ENCODE data around the gene TMEM114. TPM values are rescaled to one million over a fixed set of nuclear protein-coding genes. Genes with fewer than 3 reads are reported as not detected.
"Not testable (repeated sequence)": the region's sequence is repeated elsewhere in the genome, so short reads cannot be mapped to it uniquely, and the experiment has no call there.

The TMEM114 gene
- total RNA-seq, 1 donor from 2014 or later, result not detected

DNA sequence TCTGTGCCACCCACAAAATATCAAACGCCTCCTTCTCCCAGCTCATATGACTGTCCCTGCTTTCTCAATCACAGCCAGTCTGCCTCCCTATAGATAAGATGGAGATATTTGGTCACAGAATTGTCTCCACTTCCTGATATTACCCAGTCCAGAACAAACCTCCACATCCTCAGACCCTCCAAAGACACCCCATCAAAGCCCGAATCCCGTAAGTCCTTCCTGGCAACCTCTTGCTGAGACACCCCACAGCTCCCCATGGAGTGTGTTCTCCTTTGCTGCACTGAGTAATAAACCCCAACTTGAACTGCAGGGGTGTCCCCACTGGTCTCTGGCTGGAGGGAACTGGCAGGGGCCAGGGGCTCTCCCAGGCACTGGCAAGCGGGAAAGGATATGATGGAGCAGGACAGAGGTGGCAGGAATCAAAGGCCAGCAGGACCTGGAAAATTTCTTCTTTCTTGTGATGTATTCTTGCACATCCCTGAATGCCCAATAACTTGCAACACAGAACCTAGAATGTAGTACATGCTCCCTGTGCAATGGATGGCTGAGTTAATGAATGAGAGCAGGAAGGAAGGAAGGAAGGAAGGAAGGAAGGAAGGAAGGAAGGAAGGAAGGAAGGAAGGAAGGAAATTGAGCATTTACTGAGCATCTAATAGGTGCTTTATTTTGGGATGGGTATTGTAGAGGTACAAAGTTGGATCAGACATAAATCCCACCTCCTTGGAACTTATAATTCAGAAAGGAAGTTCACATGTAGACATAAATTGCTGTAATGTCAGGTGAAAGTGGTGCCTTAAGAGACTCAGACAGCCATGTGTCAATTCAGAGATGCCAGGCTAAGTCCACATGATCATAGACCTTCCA lies 13.9 kb downstream of the TMEM114 start:
- DNase-seq (ENCODE audit: low read depth in 2 of 2), result no peak

DNA sequence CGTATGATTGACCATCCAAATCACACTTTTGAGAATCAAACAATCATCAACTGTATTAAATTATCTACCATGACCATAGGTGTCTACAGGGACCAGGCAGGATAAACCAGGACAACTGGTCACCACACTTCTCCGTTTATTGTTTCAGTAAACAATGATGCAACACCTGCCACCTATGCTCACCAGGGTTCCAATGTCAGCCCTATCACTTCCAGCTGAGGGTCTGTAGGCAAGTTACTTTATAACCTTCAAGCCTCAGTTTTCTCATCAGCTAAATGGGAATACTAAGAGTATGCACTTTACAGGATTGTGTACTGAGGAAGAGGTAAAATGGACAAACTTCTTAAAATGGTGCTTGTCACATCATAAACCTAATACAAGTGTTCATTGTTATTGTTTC lies 14.9 kb downstream of the TMEM114 start:
- no peak for DNase-seq (ENCODE audit: low read depth in 2 of 2)

DNA sequence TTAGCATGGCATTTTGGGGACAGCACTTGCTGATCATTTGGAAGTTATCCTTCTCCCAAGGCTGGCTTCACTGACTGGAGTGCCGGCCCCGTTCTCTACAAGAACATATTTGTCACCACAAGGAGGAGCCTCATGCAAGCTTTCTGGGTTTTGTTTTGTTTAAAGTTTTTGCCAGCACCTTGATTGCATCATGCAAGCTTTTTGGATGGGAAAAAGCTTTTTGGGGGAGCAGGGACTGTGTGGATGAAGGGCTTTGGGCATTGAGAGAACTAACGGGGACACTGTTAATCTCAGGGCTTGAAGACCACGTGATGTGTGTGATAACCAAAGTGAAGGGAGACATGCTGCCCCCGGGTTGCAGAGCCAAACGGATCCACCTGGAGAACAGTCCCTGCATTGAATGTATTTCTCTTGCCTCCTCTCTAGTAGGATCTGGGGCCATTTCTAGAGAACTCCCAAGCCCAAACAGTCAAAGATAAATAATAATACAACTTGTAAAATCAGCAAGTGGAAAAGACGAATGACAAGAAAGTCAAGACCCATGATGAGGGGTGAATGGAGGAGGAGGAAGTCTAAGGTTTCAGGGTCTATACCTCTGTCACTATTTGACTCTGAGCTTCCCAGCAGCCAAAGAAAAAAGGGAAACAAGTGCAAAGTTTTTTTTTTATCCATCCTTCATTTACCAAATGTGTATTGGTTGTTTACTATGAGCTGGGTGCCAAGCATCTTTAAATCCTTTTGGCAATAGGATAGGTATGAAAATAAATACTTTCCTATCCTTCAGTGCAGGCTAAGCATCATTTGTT lies 17.2 kb downstream of the TMEM114 start:
- DNase-seq (ENCODE audit: low read depth in 2 of 2), result peak; percentile 20 to 45

DNA sequence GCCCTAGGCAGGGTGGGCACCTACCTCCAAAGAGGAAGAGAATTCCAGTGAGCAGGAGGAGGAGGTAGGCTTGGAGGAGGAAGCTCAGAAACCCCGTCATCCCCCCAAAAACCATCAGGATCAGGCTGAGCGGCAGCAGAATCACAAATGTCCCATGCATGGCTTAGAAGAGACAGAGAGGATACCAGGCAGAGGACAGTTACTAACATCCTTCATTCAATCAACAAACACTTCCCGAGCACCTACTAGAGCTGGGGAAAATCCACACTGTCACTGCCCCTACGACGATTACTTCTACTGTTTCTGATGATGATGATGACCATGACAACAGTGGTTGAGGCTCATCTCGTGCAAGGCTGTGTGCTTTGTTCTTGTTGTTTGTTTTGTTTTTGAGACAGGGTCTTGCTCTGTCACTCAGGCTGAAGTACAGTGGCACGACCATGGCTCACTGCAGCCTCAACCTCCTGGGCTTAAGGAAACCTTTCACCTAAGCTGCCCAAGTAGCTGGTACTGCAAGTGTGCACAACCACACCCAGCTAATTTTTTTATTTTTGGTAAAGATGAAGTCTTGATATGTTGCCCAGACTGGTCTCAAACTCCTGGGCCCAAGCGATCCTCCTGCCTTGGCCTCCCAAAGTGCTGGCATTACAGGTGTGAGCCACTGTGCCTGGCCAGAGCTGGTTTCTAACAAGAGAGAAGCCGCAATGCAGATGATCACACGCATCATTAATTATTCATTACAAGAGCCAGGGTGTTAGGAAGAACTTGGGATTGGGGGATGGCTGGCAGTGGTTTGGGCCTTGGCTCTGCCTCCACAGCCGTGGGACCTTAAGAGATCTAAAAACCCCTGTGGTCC lies 18.0 kb downstream of the TMEM114 start:
- no peak for DNase-seq (ENCODE audit: low read depth in 2 of 2)

DNA sequence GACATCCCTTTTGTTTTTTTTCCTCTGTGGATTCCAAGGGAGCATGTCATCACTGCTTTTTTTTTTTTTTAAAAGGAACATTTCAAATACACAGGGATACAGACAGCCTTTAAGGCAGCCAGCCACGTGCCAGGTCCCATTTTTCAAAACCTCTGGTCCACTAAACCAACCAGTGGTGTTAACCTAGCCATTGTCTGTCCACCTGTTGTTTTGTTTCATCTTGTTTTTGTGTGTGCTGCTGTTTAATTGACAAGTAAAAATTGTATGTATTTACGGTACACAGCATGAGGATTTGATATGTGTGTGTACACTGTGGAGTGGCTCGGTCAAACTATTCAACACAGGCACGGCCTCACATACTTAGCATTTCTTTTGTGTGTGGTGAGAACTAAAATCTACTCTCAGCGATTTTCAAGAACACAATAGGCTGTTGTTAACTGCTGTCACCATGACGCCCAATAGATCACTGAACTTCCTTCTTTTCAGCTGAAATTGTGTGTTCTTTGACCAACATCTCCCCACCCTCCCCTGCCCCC lies 19.2 kb downstream of the TMEM114 start:
- peak; percentile 33 to 40 for DNase-seq (ENCODE audit: low read depth in 2 of 2)

DNA sequence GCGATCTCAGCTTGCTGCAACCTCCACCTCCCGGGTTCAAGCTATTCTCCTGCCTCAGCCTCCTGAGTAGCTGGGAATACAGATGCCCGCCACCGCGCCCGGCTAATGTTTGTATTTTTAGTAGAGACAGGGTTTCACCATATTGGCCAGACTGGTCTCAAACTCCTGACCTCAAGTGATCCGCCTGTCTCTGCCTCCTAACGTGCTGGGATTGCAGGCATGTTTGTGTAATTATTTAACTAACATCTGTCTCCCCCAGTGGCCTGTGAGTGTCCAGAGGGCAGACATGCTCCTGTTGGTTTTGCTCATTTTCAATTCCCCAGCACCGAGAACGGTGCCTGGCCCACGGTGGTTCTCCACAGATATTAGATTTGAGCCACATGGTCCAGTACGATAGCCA lies 19.9 kb downstream of the TMEM114 start:
- DNase-seq (ENCODE audit: low read depth in 2 of 2), result not testable (repeated sequence)

DNA sequence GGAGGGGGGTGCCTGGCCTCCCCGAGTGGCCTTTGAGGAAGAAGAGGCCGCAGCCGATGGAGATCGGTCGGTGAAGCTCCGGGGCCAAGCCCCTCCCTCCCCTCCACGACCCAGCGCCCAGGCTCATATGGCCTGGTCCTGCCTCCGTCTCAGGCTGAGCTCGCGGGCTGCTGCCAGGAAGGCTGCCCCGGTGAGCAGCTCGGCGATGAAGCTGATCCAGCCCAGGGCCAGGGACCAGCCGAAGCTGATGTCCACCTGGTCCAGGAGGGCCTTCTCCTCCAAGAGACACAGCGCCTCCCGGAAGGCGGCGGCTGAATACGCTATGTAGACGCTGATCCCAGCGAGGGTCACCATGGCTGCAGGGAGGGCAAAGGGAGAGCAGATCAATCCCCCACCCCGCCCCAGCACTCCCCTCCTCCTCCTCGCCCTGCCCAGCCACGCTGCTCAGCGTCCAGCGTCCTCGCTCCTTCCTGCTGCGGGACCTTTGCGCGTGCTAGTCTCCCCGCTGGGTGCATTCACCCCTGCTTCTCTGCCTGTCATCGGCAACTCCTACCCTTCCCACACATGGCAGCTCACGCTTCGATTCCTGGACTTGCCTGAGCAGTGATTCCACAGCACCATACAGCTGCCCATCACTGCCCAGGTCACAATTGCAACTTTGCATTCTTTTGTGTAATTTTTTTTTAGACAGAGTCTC lies 20.5 kb downstream of the TMEM114 start:
- no peak for DNase-seq (ENCODE audit: low read depth in 2 of 2)

DNA sequence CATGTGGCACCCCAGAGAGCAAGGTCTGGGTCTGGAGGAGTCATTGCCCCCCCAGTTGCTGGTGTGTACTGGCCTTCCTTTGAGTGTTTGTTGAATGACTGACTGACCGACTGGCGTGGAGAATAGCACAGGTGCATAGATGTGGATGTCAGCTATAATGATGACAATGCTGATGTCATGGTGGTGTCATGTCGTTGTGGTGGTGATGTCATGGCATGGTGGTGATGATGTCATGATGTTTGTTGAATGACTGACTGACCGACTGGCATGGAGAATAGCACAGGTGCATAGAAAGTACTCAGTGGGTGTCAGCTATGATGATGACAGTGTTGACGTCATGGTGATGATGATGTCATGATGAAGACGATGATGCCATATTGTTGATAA lies 22.1 kb downstream of the TMEM114 start:
- peak in 1 of 2 donors; percentile 13 for DNase-seq (ENCODE audit: low read depth in 2 of 2)

DNA sequence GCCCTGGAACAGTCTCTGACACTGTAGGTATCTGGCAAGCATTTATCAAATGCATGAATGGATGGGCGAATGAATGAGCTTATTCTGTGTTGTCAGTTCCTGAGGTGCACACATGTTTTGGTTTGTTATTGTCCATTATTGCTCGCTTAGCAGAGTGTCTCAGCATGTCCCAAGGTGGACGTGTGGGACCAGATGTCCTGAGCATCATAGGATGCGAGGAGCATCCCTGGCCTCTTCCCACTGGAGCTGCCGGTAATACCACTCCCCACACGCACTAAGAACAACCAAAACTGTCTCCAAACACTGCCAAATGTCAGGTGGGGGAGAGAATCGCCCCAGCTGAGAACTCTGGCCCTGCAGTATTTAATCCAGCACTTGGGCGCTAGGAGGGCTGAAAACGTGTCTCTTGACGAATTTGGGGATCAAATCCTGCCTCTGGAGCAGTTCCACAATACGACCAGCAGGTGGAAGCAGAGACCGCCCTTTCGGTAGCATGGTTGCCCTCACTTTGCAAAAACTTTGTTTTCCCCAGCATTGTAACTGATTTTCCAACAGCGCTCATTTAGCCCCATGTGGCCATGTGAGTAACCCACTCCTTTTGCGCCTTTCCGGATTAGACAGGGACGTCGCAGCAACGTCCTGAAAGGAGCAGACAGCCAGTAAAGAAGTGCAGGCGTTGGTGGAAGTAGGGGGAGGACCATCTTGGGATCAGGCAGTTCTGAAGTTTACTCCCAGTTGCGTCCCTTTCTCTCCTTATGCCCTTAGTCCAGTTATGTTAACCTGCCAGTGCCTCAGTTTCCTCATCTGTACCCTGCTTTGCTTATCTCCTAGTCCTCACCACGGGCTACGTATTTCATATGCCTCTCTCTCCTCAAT lies 22.7 kb downstream of the TMEM114 start:
- DNase-seq (ENCODE audit: low read depth in 2 of 2), result peak; percentile 90 to 91

DNA sequence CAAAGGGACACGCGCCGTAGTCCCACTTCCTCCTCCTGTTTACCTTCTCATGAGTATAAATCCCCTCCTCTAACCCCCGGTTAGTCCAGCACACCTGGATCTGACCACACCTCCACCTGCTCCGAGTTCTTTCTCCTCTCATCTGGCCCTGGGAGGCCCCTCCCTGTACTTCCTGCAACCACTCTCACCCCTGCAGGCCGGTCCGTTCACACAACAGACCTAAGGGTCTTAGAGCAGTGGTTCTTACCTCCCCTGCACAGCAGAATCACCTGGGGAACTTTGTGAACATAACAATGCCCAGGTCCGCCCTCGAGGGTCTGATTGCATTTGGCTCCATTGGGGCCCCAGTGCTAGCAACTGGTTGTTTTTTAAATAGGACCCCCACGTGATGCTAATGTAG lies 24.8 kb downstream of the TMEM114 start:
- DNase-seq (ENCODE audit: low read depth in 2 of 2), result no peak

DNA sequence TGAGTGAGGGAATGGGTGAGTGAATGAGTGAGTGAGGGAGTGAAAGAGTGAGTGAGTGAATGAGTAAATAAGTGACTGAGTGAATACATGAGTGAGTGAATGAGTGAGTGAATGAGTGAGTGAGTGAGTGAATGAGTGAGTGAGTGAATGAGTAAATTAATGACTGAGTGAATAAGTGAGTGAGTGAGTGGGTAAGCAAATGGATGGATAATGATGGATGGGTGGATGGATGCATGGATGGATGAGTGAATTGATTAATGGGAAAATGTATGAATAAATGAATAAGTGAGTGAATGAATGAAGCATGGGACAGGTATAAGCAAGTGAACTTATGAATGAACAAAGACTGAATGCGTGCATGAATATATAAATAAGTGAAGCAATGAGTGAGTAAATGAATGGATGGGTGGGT lies 25.4 kb downstream of the TMEM114 start:
- no peak for DNase-seq (ENCODE audit: low read depth in 2 of 2)

DNA sequence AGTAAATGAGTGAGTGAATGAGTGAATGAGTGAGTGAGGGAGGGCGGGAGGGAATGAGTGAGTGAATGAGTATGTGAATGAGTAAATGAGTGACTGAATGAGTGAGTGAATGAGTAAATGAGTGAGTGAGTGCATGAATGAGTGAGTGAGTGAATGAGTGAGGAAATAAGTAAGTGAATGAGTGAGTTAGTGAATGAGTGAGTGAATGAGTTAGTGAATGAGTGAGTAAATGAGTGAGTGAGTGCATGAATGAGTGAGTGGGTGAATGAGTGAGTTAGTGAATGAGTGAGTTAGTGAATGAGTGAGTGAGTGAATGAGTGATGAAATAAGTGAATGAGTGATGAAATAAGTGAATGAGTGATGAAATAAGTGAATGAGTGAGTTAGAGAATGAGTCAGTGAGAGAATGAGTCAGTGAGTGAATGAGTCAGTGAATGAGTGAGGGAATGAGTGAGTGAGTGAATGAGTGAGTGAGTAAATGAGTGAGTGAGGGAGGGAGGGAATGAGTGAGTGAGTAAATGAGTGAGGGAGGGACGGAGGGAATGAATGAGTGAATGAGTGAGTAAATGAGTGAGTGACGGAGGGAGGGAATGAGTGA lies 26.3 kb downstream of the TMEM114 start:
- DNase-seq (ENCODE audit: low read depth in 2 of 2), result not testable (repeated sequence)

DNA sequence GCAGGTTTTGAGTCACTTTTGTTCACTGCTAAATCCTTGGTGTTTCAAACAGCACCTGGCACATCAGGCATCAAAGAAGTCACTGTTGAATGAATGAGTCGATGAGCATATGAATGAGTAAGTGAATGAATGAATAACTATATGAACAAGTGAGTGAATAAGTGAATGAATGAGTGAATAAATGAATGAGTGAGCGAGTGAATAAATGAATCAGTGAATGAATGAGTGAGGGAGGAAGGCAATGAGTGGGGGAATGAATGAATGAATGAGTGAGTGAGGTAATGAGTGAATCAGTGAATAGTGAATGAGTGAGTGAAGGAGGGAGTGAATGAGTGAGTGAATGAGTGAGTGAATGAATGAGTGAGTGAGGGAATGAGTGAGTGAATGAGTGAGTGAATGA lies 28.8 kb downstream of the TMEM114 start:
- DNase-seq (ENCODE audit: low read depth in 2 of 2), result no peak

DNA sequence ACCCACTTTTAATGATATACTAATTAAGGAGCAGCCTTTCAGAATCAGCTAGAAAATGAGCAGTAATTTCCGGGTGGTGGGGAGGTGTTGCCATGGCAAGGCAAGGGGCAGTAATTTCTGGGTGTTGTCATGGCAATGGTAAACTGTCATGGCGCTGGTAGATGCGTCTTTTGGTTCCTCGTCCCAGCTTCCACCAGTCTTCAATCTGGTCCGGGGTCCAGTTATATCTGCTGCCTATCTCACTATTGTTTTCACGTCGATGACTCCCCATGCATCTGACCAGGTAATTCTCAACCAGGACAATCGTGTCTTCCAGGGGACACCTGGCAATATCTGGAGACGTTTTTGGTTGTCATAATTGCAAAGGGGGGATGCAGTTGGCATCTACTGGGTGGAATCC lies 34.9 kb downstream of the TMEM114 start:
- DNase-seq (ENCODE audit: low read depth in 2 of 2), result no peak

DNA sequence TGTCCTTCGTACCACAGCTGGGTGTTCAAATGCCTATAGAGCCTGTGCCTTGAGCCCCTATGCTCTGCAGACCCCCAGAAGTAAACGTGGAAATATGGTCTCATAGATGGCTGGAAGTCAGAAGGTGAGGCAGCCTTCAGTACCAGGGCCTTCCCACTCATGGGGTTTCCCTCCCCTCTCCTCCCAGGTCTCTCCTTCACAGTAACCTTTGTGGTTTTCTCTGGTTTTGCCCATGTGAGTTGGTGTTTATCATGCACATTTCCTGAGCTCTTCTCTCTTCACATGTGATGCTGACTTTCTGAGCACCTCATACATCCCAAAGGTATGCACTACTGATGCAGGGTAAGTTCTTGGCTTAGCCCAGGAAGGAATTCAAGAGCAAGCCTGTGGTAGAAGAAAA lies 35.4 kb downstream of the TMEM114 start:
- DNase-seq (ENCODE audit: low read depth in 2 of 2), result no peak

DNA sequence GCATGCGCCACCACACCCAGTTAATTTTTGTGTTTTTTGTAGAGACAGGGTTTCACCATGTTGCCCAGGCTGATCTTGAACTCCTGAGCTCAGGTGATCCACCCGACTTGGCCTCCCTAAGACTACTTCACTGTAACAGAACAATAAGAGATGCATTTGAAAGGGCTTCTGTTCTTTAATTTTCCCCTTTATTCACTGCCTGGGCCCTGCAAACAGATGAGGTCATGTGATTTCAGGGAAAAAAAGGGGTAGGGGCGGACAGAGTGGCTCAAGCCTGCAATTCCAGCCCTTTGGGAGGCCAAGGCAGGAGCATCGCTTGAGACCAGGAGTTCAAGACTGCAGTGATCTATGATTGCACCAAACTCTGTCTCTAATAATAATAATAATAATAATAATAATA lies 36.3 kb downstream of the TMEM114 start:
- DNase-seq (ENCODE audit: low read depth in 2 of 2), result no peak

DNA sequence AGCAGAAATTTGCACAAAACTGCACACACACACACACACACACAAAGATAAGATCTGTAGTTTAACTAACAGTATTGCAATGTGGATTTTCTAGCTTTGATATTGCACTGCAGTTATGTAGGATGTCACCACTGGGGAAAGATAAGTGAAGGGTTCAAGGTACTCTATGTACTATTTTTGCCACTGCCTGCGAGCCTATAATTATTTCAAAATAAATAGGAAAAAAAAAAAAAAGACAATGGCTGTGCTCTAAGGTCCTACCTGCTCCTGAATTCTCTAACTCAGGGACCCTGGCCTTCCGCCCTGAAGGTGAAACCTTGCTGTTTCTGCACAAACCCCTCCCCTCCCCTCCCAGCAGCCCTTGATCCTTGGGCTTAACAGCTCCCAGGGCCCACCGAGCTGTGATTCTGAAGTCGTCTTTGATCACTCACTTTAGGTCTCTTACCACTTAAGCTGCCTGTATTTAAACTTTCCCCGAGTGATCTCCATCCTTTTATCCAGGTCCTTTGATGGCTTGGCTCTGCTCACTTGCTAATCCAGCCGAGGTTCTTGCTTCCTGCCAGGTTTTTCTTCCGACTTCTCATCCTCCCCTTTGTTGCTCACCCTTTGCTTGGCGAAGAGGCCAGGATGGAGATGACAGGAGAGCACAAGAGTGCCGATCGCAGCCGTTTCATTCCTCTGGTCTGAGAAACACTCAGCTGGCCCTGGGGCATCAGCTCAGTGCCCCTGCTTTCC lies 37.7 kb downstream of the TMEM114 start:
- DNase-seq (ENCODE audit: low read depth in 2 of 2), result no peak

DNA sequence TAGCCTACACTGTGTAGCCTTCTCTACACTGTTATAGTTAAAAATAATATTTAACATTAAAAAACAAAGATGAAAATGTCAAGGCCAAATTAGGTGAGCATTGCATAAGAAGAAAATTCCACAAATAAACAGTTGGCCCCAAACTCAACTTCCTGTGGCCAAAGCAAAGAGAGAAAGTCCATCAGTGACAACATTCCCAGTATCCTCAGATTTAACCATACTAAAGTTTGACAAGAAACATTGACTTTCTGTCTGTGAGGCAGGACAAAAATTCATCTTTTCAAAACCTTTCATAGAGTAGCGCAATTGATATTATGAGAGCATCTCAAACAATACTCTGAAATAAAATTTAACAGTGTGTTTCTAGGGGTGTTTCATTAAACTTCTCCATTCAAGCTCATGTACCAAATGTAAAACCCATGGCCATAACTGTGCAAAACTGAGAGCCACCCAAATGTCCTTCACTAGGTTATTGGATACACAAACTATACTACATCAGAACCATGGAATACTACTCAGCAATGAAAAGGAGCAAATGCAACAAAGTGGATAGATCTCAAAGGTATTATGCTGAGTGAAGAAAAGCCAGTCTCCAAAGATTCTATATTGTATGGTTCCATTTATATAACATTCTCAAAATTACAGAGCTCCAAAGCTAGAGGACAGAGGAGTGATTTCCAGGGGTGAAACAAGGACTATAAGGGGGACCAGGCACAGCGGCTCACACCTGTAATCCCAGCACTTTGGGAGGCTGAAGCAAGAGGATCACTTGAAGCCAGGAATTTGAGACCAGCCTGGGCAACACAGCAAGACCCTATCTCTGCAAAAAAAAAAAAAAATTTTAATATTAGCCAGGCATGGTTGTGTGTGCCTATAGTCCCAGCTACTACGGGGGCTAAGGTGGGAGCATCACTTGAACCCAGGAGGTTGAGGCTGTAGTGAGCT lies 38.7 kb downstream of the TMEM114 start:
- DNase-seq (ENCODE audit: low read depth in 2 of 2), result no peak

Measured in lung microvascular endothelial cell (primary cell).